ENCODE results near the gene LYAR.
"Not testable (repeated sequence)": the region's sequence is repeated elsewhere in the genome, so short reads cannot be mapped to it uniquely, and the experiment has no call there.

LYAR gene

DNA sequence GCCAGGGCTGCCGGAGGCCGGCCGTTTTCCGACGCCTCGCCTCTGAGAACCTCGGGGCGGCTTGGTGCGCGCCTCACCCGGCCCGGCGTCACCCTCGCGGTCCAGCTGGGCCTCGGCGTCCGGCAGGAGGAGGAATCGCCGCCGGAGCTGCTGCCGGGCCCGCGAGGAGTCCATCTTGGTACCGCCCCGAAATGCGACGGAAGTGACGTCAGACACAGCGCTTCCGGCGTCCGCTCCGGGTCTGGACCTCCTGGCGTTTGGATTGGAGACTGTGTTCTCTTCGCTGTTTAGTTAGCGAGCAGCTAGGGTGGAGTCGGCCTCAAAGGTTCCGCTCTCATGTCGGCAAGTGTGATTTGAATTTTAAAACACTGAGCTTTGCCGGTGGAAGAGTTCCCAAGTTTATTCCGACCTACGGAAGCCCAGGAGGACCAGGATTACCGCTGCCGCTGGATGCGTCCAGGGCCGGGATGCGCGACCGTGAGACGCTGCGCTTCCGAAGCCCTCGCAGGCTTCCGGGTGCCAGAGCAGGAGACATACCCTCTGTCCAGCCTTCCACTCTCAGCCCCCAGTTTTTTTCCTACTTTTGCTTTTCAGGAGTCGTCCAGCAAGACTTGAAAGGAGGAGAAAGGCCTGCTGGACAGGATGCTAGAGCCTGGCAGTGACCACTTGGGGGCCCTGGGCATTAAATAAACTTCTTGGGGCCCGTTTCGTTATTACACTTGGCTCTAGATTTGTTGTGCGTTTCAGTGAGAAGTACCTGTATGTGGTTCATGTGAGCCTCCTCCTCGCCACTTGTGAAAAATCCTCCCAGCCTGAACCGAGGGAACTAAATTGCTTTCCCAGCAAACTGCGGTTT lies 41.7 kb downstream of the LYAR start, which contains the start of gene TMEM128:
TSS of gene TMEM128 (minus strand) at position 195 of the 856 bp plus-strand sequence. CDS start at position 174, 21 bp downstream.
- peak; percentile 43; the same call in 1 of the 2 replicates for TF ChIP-seq ZFP3 (CRISPR knock-in tag; IDR thresholded peaks at IDR 0.05)
- TF ChIP-seq SNAI2 (CRISPR knock-in tag; IDR thresholded peaks at IDR 0.05) = no peak
- TF ChIP-seq, protein P1, sequence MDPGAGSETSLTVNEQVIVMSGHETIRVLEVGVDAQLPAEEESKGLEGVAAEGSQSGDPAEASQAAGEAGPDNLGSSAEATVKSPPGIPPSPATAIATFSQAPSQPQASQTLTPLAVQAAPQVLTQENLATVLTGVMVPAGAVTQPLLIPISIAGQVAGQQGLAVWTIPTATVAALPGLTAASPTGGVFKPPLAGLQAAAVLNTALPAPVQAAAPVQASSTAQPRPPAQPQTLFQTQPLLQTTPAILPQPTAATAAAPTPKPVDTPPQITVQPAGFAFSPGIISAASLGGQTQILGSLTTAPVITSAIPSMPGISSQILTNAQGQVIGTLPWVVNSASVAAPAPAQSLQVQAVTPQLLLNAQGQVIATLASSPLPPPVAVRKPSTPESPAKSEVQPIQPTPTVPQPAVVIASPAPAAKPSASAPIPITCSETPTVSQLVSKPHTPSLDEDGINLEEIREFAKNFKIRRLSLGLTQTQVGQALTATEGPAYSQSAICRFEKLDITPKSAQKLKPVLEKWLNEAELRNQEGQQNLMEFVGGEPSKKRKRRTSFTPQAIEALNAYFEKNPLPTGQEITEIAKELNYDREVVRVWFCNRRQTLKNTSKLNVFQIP (CRISPR knock-in tag; IDR thresholded peaks at IDR 0.05; ENCODE audit: borderline replicate concordance, low read depth) = 0 out of 2 replicates have a peak, but pooled peaks have one; percentile 21

DNA sequence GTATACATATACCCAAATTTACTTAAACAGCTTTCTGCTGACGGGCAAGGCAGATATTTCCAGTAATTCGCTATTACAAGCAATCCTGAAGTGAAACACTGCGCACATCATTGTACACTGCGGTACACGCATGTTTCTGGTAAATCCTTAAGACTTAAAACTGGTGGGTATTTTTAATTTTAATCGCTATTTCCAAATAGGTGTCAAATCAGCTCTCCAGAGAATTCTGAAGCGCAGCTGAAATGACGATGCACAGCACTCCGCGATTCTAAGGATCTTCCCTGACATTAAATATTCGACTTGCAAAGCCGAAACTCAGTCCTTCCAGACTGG lies 42.3 kb downstream of the LYAR start:
- ATAC-seq = peak; percentile 13
- no peak for TF ChIP-seq ZC3H10 (CRISPR knock-in tag; IDR thresholded peaks at IDR 0.05)
- TF ChIP-seq BACH2 (CRISPR knock-in tag; IDR thresholded peaks at IDR 0.05; ENCODE audit: borderline replicate concordance) = no peak
- TF ChIP-seq GLIS3 (CRISPR knock-in tag; IDR thresholded peaks at IDR 0.05) = no peak
- TF ChIP-seq, protein P1 (CRISPR knock-in tag; IDR thresholded peaks at IDR 0.05; ENCODE audit: borderline replicate concordance, low read depth) = no peak
- TF ChIP-seq, protein P2, sequence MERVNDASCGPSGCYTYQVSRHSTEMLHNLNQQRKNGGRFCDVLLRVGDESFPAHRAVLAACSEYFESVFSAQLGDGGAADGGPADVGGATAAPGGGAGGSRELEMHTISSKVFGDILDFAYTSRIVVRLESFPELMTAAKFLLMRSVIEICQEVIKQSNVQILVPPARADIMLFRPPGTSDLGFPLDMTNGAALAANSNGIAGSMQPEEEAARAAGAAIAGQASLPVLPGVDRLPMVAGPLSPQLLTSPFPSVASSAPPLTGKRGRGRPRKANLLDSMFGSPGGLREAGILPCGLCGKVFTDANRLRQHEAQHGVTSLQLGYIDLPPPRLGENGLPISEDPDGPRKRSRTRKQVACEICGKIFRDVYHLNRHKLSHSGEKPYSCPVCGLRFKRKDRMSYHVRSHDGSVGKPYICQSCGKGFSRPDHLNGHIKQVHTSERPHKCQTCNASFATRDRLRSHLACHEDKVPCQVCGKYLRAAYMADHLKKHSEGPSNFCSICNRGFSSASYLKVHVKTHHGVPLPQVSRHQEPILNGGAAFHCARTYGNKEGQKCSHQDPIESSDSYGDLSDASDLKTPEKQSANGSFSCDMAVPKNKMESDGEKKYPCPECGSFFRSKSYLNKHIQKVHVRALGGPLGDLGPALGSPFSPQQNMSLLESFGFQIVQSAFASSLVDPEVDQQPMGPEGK (CRISPR knock-in tag; IDR thresholded peaks at IDR 0.05; ENCODE audit: borderline replicate concordance) = no peak
- TF ChIP-seq, protein P3, sequence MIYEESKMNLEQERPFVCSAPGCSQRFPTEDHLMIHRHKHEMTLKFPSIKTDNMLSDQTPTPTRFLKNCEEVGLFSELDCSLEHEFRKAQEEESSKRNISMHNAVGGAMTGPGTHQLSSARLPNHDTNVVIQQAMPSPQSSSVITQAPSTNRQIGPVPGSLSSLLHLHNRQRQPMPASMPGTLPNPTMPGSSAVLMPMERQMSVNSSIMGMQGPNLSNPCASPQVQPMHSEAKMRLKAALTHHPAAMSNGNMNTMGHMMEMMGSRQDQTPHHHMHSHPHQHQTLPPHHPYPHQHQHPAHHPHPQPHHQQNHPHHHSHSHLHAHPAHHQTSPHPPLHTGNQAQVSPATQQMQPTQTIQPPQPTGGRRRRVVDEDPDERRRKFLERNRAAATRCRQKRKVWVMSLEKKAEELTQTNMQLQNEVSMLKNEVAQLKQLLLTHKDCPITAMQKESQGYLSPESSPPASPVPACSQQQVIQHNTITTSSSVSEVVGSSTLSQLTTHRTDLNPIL (CRISPR knock-in tag; IDR thresholded peaks at IDR 0.05; ENCODE audit: low read depth) = no peak
- TF ChIP-seq ZNF8 (CRISPR knock-in tag; IDR thresholded peaks at IDR 0.05) = no peak
- no peak for TF ChIP-seq SNAI2 (CRISPR knock-in tag; IDR thresholded peaks at IDR 0.05)

More for the DNA sequence above, 41.7 kb downstream of the LYAR start, which contains the start of gene TMEM128:
- ATAC-seq = peak; percentile 96

DNA sequence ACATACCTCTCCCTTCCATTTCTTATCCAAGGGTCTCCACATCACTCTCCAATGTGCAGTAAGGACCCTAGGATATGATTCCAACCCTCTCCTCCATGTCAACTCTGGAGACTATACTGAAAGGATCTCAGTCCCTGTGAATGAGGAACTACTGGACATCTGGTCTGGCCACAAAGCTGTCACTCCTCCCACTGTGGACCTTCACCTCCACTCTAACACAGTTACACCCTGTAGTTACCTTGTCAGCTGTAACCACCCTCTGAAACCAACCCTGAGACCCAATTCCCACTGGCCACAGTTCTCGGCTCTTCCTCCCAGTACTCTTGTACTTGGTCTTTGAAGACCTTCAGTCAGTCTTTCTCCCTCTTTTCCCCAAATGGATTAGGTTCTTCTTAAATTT lies 44.8 kb downstream of the LYAR start:
- TF ChIP-seq ZNF565 (CRISPR knock-in tag; conservative IDR thresholded peaks at IDR 0.05; ENCODE audit: low read depth) (no peak), ZNF8 (CRISPR knock-in tag; IDR thresholded peaks at IDR 0.05) (no peak), TCF4 (CRISPR knock-in tag; IDR thresholded peaks at IDR 0.05; ENCODE audit: borderline replicate concordance) (no peak), ZFP30 (CRISPR knock-in tag; IDR thresholded peaks at IDR 0.05) (no peak), ZNF70 (CRISPR knock-in tag; IDR thresholded peaks at IDR 0.05) (no peak), PPARA (CRISPR knock-in tag; IDR thresholded peaks at IDR 0.05; ENCODE audit: borderline replicate concordance) (no peak), GLIS3 (CRISPR knock-in tag; IDR thresholded peaks at IDR 0.05) (no peak), BACH2 (CRISPR knock-in tag; IDR thresholded peaks at IDR 0.05; ENCODE audit: borderline replicate concordance) (no peak), ARNTL (CRISPR knock-in tag; IDR thresholded peaks at IDR 0.05; ENCODE audit: borderline replicate concordance, low read depth) (no peak)
- TF ChIP-seq, protein P3 (CRISPR knock-in tag; IDR thresholded peaks at IDR 0.05; ENCODE audit: low read depth) = no peak
- TF ChIP-seq, protein P2 (CRISPR knock-in tag; IDR thresholded peaks at IDR 0.05; ENCODE audit: borderline replicate concordance) = no peak
- TF ChIP-seq, protein P1 (CRISPR knock-in tag; IDR thresholded peaks at IDR 0.05; ENCODE audit: borderline replicate concordance, low read depth) = no peak
- no peak for ATAC-seq

DNA sequence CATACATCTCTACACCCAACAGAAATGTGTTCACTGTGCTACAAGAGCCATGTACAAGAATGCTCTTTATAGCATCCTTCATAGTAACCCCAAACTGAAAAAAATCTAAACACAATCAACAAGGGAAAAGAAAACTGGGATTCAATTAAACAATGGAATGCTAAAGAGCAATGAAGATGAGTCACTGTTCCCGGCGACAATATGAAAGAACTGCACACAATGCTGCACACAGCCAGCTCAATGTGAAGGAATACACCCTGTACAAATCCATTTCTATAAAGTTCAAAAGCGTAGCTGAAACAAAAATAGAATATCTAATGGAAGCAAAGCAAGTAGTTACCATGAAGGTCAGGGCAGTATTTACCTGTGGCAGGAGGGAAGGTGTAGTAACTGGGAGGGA lies 50.4 kb downstream of the LYAR start:
- ATAC-seq = not testable (repeated sequence)
